Fibroblast of lung (primary cell): ENCODE measurements around the gene GRIA2. TPM values are rescaled to one million over a fixed set of nuclear protein-coding genes. Genes with fewer than 3 reads are reported as not detected.

Experiments used
- DNase-seq, 2 donors: peaks; one replicate each; pipeline versions ENCODE4 v3.0.0 to v3.0.0-alpha.2; 2010; ENCODE audit warnings: low read depth in 2 of 2
- H2AFZ ChIP-seq: 2 replicates; pipeline ENCODE4 v1.5.1; 2012; ENCODE audit warnings: low read length, control low read depth, inconsistent platforms
- H3K27ac ChIP-seq: 2 replicates; pipeline ENCODE4 v1.5.1; 2011; ENCODE audit warnings: low read length, control low read depth; ENCODE audit not compliant: insufficient read depth
- H3K27me3 ChIP-seq: 2 replicates; pipeline ENCODE4 v1.5.1; 2011; ENCODE audit warnings: mild to moderate bottlenecking, low read length; ENCODE audit not compliant: control insufficient read depth, insufficient read depth
- H3K36me3 ChIP-seq: 2 replicates; pipeline ENCODE4 v1.5.1; 2011; ENCODE audit warnings: low read length; ENCODE audit not compliant: control insufficient read depth, insufficient read depth
- H3K4me1 ChIP-seq: 2 replicates; pipeline ENCODE4 v1.5.1; 2011; ENCODE audit warnings: low read length; ENCODE audit not compliant: control insufficient read depth, insufficient read depth; ENCODE audit errors: extremely low read depth
- H3K4me2 ChIP-seq: 2 replicates; pipeline ENCODE4 v1.5.1; 2011; ENCODE audit warnings: low read length, control low read depth; ENCODE audit not compliant: insufficient read depth; ENCODE audit errors: extremely low read depth
- H3K4me3 ChIP-seq, 4 experiments: fragments of 200-600 bp in 1 of 4; sonication (generic) in 1 of 4; replicated peaks in 1 of 4; 2 replicates each; pipeline ENCODE4 v1.5.1; 2011 to 2016; ENCODE audit warnings: low read length in 4 of 4, low read depth in 3 of 4, mild to moderate bottlenecking in 3 of 4, control low read depth in 2 of 4, inconsistent platforms in 1 of 4, mixed read lengths in 1 of 4; ENCODE audit not compliant: insufficient read depth in 1 of 4; ENCODE audit errors: control extremely low read depth in 1 of 4
- H3K79me2 ChIP-seq: 2 replicates; pipeline ENCODE4 v1.5.1; 2012; ENCODE audit warnings: mild to moderate bottlenecking, low read length, inconsistent platforms; ENCODE audit not compliant: control insufficient read depth, insufficient read depth
- H3K9ac ChIP-seq: 2 replicates; pipeline ENCODE4 v1.5.1; 2011; ENCODE audit warnings: mild to moderate bottlenecking, low read length, control low read depth; ENCODE audit not compliant: insufficient read depth
- H3K9me3 ChIP-seq: 2 replicates; pipeline ENCODE4 v1.5.1; 2012; ENCODE audit warnings: low read depth, low read length; ENCODE audit not compliant: control insufficient read depth, insufficient read depth
- H4K20me1 ChIP-seq: 2 replicates; pipeline ENCODE4 v1.5.1; 2011; ENCODE audit warnings: low read length; ENCODE audit not compliant: control insufficient read depth, insufficient read depth; ENCODE audit errors: extremely low read depth
- EZH2 ChIP-seq: IDR thresholded peaks from 2 replicates; pipeline ENCODE4 v1.5.1; 2012; ENCODE audit warnings: low read length, control low read depth, mild to moderate bottlenecking; ENCODE audit errors: missing control alignments
- polyA plus RNA-seq, 2 donors: library from polyadenylated mRNA; depleted of rRNA in 1 of 2; stranded (reverse) in 1 of 2; unstranded in 1 of 2; fragments of >200 nt; gene quantifications; 2 replicates each; pipeline ENCODE4 v1.2.1, GENCODE V29; 2011 to 2012; ENCODE audit warnings: missing spikeins in 1 of 2
- total RNA-seq: library from RNA; depleted of rRNA; stranded (reverse); fragments of >200 nt; gene quantifications from 2 replicates; pipeline ENCODE4 v1.2.1, GENCODE V29; 2014
- TF ChIP-seq, protein P1 (sequence below), 2 donors: IDR thresholded peaks in 1 of 2; conservative IDR thresholded peaks in 1 of 2; 1 replicate in 1 of 2; 2 replicates in 1 of 2; pipeline ENCODE4 v1.5.1; 2011 to 2012; ENCODE audit warnings: low read length in 2 of 2, control low read depth in 1 of 2, inconsistent platforms in 1 of 2, low read depth in 1 of 2, mild to moderate bottlenecking in 1 of 2

The GRIA2 gene
- total and polyA plus RNA-seq, 2 donors (not counting 1 experiment from before 2014, with no cell fraction given): 0.17 TPM; not detected in 1

DNA sequence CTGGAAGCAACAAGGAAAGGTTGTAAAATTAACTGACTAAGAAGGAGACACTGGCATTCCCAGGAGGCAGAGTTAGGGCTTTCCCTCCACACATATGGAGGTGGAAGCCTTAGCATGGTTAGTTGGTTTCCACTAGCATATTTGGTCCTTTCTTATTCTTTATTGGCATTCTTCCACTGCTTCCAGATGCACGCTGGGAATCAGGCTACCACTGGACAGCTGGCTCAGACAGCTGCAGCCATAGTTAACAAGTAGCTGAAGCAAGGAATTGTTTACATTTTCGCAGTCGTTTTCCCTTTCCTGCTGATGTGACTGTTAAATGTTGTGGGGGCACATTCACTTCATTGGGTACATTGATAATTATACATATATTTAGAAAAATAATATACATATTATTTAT is 169.2 kb downstream of the GRIA2 start:
- Histone ChIP-seq H3K79me2 (no peaks in the 10 kb centered on the region), H2AFZ (no peak overlapping the region), H3K9ac (no peak overlapping the region), H3K4me3 (no peak overlapping the region), H3K27ac (no peak overlapping the region), H3K9me3 (no peaks in the 10 kb centered on the region), H4K20me1 (no peaks in the 10 kb centered on the region), H3K36me3 (no peaks in the 10 kb centered on the region), H3K4me2 (no peak overlapping the region), H3K27me3 (no peaks in the 10 kb centered on the region), H3K4me1 (no peaks in the 10 kb centered on the region)
- no peak for TF ChIP-seq EZH2
- TF ChIP-seq, protein P1, sequence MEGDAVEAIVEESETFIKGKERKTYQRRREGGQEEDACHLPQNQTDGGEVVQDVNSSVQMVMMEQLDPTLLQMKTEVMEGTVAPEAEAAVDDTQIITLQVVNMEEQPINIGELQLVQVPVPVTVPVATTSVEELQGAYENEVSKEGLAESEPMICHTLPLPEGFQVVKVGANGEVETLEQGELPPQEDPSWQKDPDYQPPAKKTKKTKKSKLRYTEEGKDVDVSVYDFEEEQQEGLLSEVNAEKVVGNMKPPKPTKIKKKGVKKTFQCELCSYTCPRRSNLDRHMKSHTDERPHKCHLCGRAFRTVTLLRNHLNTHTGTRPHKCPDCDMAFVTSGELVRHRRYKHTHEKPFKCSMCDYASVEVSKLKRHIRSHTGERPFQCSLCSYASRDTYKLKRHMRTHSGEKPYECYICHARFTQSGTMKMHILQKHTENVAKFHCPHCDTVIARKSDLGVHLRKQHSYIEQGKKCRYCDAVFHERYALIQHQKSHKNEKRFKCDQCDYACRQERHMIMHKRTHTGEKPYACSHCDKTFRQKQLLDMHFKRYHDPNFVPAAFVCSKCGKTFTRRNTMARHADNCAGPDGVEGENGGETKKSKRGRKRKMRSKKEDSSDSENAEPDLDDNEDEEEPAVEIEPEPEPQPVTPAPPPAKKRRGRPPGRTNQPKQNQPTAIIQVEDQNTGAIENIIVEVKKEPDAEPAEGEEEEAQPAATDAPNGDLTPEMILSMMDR (conservative IDR thresholded peaks at IDR 0.05 in 1 of 2, IDR thresholded peaks at IDR 0.05 in 1 of 2; ENCODE audit: low read depth in 1 of 2, low read length in 2 of 2): no peak
- no peak for DNase-seq

DNA sequence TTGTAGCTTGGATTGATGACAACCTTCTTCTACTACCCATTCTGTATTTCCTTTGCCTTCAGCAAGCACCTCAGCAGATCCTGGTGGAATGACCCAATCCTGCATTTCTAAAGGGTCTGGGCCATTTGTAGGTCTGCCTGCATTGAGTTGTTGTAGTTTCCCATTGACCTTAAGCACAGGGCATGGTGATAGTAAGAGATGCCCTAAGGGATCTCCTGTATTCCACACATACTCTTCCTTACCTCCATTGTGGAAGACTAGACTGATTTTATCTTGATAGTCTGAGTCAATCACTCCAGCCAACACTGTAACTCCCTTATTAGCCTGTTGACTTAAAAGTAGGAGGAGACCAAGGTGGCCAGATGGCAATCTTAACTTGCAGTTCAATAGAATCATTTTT is 184.5 kb downstream of the GRIA2 start:
- H4K20me1 ChIP-seq: no peaks in the 10 kb centered on the region
- H3K4me3 ChIP-seq: no peak overlapping the region
- no peaks in the 10 kb centered on the region for H3K27me3 ChIP-seq
- no peaks in the 10 kb centered on the region for H3K9me3 ChIP-seq
- TF ChIP-seq, protein P1 (conservative IDR thresholded peaks at IDR 0.05 in 1 of 2, IDR thresholded peaks at IDR 0.05 in 1 of 2; ENCODE audit: low read depth in 1 of 2, low read length in 2 of 2): no peak
- TF ChIP-seq EZH2: no peak
- H3K79me2 ChIP-seq: no peaks in the 10 kb centered on the region
- no peaks in the 10 kb centered on the region for H3K36me3 ChIP-seq
- H3K4me2 ChIP-seq: no peak overlapping the region
- no peak for DNase-seq
- no peak overlapping the region for H3K27ac ChIP-seq
- H3K9ac ChIP-seq: no peak overlapping the region
- no peaks in the 10 kb centered on the region for H3K4me1 ChIP-seq
- H2AFZ ChIP-seq: no peak overlapping the region

Other genes with a start within 250 kb of the GRIA2 start
- gene PDGFC, start 248.9 kb upstream of the GRIA2 start, total RNA-seq: 67.3 and 103 TPM in 2 replicates
- gene PDGFC, start 248.9 kb upstream of the GRIA2 start, polyA plus RNA-seq: 43.4 and 55.3 TPM in 2 replicates
- gene GLRB, start 144.6 kb upstream of the GRIA2 start, total RNA-seq: 13.6 and 25.9 TPM in 2 replicates
- gene GLRB, start 144.6 kb upstream of the GRIA2 start, polyA plus RNA-seq: 10.3 and 10.4 TPM in 2 replicates